ENCODE measurements around the gene COL19A1.

Gene COL19A1

GRCh38 chr6:69846770-69847491 lies 19.4 kb upstream of the COL19A1 start:
- Histone ChIP-seq H3K36me3 (ENCODE audit: low read depth) (no peaks in the 10 kb centered on the region), H3K9me3 (ENCODE audit: severe bottlenecking) (no peaks in the 10 kb centered on the region), H3K27me3 (ENCODE audit: insufficient read depth, poor library complexity, severe bottlenecking) (peaks cover 39% of the 10 kb centered on the region), H3K27ac (ENCODE audit: poor library complexity, severe bottlenecking) (no peak overlapping the region), H3K4me1 (ENCODE audit: insufficient read depth, poor library complexity, severe bottlenecking) (no peaks in the 10 kb centered on the region), H3K4me3 (ENCODE audit: severe bottlenecking) (no peak overlapping the region)
- TF ChIP-seq CTCF (IDR thresholded peaks at IDR 0.05; ENCODE audit: poor library complexity, severe bottlenecking), result no peak
- no peak for ATAC-seq (ENCODE audit: low read depth)
- no peak for DNase-seq (ENCODE audit: low spot score)

GRCh38 chr6:69847492-69847788 lies 18.9 kb upstream of the COL19A1 start:
- Histone ChIP-seq H3K4me1 (ENCODE audit: insufficient read depth, poor library complexity, severe bottlenecking) (no peaks in the 10 kb centered on the region), H3K27me3 (ENCODE audit: insufficient read depth, poor library complexity, severe bottlenecking) (peaks cover 39% of the 10 kb centered on the region), H3K4me3 (ENCODE audit: severe bottlenecking) (no peak overlapping the region), H3K36me3 (ENCODE audit: low read depth) (no peaks in the 10 kb centered on the region), H3K9me3 (ENCODE audit: severe bottlenecking) (no peaks in the 10 kb centered on the region), H3K27ac (ENCODE audit: poor library complexity, severe bottlenecking) (no peak overlapping the region)
- no peak for TF ChIP-seq CTCF (IDR thresholded peaks at IDR 0.05; ENCODE audit: poor library complexity, severe bottlenecking)
- no peak for ATAC-seq (ENCODE audit: low read depth)
- DNase-seq (ENCODE audit: low spot score), result no peak

GRCh38 chr6:69848552-69848951 lies 17.8 kb upstream of the COL19A1 start:
- Histone ChIP-seq H3K4me1 (ENCODE audit: insufficient read depth, poor library complexity, severe bottlenecking) (no peaks in the 10 kb centered on the region), H3K27me3 (ENCODE audit: insufficient read depth, poor library complexity, severe bottlenecking) (peaks cover 37% of the 10 kb centered on the region), H3K9me3 (ENCODE audit: severe bottlenecking) (no peaks in the 10 kb centered on the region), H3K27ac (ENCODE audit: poor library complexity, severe bottlenecking) (no peak overlapping the region), H3K4me3 (ENCODE audit: severe bottlenecking) (no peak overlapping the region), H3K36me3 (ENCODE audit: low read depth) (no peaks in the 10 kb centered on the region)
- ATAC-seq (ENCODE audit: low read depth) (no peak), DNase-seq (ENCODE audit: low spot score) (no peak)
- TF ChIP-seq CTCF (IDR thresholded peaks at IDR 0.05; ENCODE audit: poor library complexity, severe bottlenecking), result no peak

- no peak for ATAC-seq (ENCODE audit: low read depth)
These were observed 13.7 kb upstream of the COL19A1 start for GRCh38 chr6:69852706-69853105.

More at GRCh38 chr6:69852706-69853105, 13.7 kb upstream of the COL19A1 start:
- no peak for TF ChIP-seq CTCF (IDR thresholded peaks at IDR 0.05; ENCODE audit: poor library complexity, severe bottlenecking)
- no peak overlapping the region for H3K27ac ChIP-seq (ENCODE audit: poor library complexity, severe bottlenecking)
- DNase-seq (ENCODE audit: low spot score), result no peak
- H3K36me3 ChIP-seq (ENCODE audit: low read depth), result no peaks in the 10 kb centered on the region
- H3K4me1 ChIP-seq (ENCODE audit: insufficient read depth, poor library complexity, severe bottlenecking), result no peaks in the 10 kb centered on the region
- no peak overlapping the region for H3K4me3 ChIP-seq (ENCODE audit: severe bottlenecking)
- no peaks in the 10 kb centered on the region for H3K9me3 ChIP-seq (ENCODE audit: severe bottlenecking)
- peaks cover 13% of the 10 kb centered on the region for H3K27me3 ChIP-seq (ENCODE audit: insufficient read depth, poor library complexity, severe bottlenecking)

Measured in RWPE2 (cell line).